Measurements from ENCODE around the gene VSIG8. TPM values are rescaled to one million over a fixed set of nuclear protein-coding genes. Genes with fewer than 3 reads are reported as not detected.

The VSIG8 gene
- total RNA-seq, 1 donor from 2014 or later, result not detected

GRCh38 chr1:159856576-159856975 lies 5.9 kb downstream of the VSIG8 start:
- no peak for DNase-seq

GRCh38 chr1:159855709-159856108 lies 6.7 kb downstream of the VSIG8 start:
- no peak for DNase-seq

GRCh38 chr1:159854693-159855192 lies 7.7 kb downstream of the VSIG8 start:
- DNase-seq, result peak; percentile 86

- peak; percentile 83 for DNase-seq
Observed at GRCh38 chr1:159854116-159854692, 8.3 kb downstream of the VSIG8 start.

GRCh38 chr1:159853417-159854115 lies 8.9 kb downstream of the VSIG8 start:
- no peak for DNase-seq

- no peak for DNase-seq
Observed at GRCh38 chr1:159851407-159851806, 11.1 kb downstream of the VSIG8 start.

GRCh38 chr1:159849626-159850366 lies 12.7 kb downstream of the VSIG8 start:
- DNase-seq, result no peak

GRCh38 chr1:159848326-159848725 lies 14.1 kb downstream of the VSIG8 start:
- no peak for DNase-seq

GRCh38 chr1:159847231-159847630 lies 15.2 kb downstream of the VSIG8 start:
- no peak for DNase-seq

GRCh38 chr1:159845751-159846629 lies 16.5 kb downstream of the VSIG8 start:
- DNase-seq, result peak; percentile 59

GRCh38 chr1:159843459-159843858 lies 19.0 kb downstream of the VSIG8 start:
- no peak for DNase-seq

GRCh38 chr1:159841749-159842148 lies 20.7 kb downstream of the VSIG8 start:
- DNase-seq, result peak; percentile 37

GRCh38 chr1:159839116-159839849 lies 23.2 kb downstream of the VSIG8 start:
- DNase-seq, result no peak

GRCh38 chr1:159838715-159839114 lies 23.7 kb downstream of the VSIG8 start:
- DNase-seq, result no peak

GRCh38 chr1:159835862-159836525 lies 26.5 kb downstream of the VSIG8 start:
- DNase-seq, result no peak

- no peak for DNase-seq
Observed at GRCh38 chr1:159835356-159835755, 27.1 kb downstream of the VSIG8 start.

GRCh38 chr1:159832309-159832708 lies 30.1 kb downstream of the VSIG8 start:
- no peak for DNase-seq

- DNase-seq, result peak; percentile 32
Observed at GRCh38 chr1:159831412-159832141, 30.9 kb downstream of the VSIG8 start.

- DNase-seq, result no peak
Observed at GRCh38 chr1:159830722-159831121, 31.7 kb downstream of the VSIG8 start.

GRCh38 chr1:159829822-159830465 lies 32.5 kb downstream of the VSIG8 start:
- peak; percentile 78 for DNase-seq
